ENCODE measurements around the gene DSCAM. TPM values are rescaled to one million over a fixed set of nuclear protein-coding genes. Genes with fewer than 3 reads are reported as not detected.

The DSCAM gene
- total RNA-seq, 1 experiment from 2014 or later: 0.13 TPM

DNA sequence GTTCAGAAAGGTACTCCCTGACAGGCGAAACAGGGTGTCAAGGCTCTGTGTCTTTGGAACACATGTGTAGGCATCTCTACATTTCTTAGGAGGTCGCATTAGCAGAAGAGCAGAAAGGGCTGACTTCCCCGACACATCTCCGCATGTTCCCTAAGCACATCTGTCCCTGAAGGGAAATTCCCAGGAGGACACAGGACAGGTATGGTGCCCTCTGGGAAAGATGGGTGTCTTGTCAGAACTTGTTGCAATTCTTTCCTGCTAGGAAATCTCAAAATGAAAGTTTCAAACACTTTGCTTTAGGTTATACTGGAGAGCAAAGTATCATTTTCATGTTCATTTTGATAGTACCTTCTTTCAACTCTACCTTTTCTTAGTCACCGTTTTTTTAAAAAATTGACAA lies 2.0 kb downstream of the DSCAM start:
- Mint-ChIP-seq H3K4me3 (no peak overlapping the region), H3K4me1 (peaks cover 26% of the 10 kb centered on the region), H3K36me3 (no peaks in the 10 kb centered on the region), H3K27ac (no peak overlapping the region), H3K9me3 (no peaks in the 10 kb centered on the region), H3K27me3 (ENCODE audit: low read depth) (peaks cover 73% of the 10 kb centered on the region)
- no peak for DNase-seq (ENCODE audit: low spot score)
- no peak for ATAC-seq
- ChIA-PET CTCF (interaction anchor here (0.7 to 1.1 kb wide), 2 partner anchors 198 to 226 kb away, joined by 4 read pairs; no protein-coding TSS in a partner anchor), POLR2A (no interaction called here)
- no peak for TF ChIP-seq IRF1 (CRISPR knock-in tag; IDR thresholded peaks at IDR 0.05)
- no peak for TF ChIP-seq HMGA2 (CRISPR knock-in tag; IDR thresholded peaks at IDR 0.05)
- TF ChIP-seq ZNF263 (CRISPR knock-in tag; IDR thresholded peaks at IDR 0.05; ENCODE audit: low read depth): no peak
- TF ChIP-seq, protein P1, sequence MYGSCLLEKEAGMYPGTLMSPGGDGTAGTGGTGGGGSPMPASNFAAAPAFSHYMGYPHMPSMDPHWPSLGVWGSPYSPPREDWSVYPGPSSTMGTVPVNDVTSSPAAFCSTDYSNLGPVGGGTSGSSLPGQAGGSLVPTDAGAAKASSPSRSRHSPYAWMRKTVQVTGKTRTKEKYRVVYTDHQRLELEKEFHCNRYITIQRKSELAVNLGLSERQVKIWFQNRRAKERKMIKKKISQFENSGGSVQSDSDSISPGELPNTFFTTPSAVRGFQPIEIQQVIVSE (CRISPR knock-in tag; IDR thresholded peaks at IDR 0.05; ENCODE audit: borderline replicate concordance): no peak
- no peak for TF ChIP-seq ZBTB21 (CRISPR knock-in tag; IDR thresholded peaks at IDR 0.05; ENCODE audit: borderline replicate concordance)
- TF ChIP-seq NFATC4 (CRISPR knock-in tag; IDR thresholded peaks at IDR 0.05): no peak
- TF ChIP-seq ZNF416 (CRISPR knock-in tag; IDR thresholded peaks at IDR 0.05): no peak
- TF ChIP-seq MXD4 (CRISPR knock-in tag; IDR thresholded peaks at IDR 0.05; ENCODE audit: borderline replicate concordance): no peak
- no peak for TF ChIP-seq ZNF232 (CRISPR knock-in tag; IDR thresholded peaks at IDR 0.05)
- TF ChIP-seq RORB (CRISPR knock-in tag; IDR thresholded peaks at IDR 0.05): no peak
- TF ChIP-seq, protein P2, sequence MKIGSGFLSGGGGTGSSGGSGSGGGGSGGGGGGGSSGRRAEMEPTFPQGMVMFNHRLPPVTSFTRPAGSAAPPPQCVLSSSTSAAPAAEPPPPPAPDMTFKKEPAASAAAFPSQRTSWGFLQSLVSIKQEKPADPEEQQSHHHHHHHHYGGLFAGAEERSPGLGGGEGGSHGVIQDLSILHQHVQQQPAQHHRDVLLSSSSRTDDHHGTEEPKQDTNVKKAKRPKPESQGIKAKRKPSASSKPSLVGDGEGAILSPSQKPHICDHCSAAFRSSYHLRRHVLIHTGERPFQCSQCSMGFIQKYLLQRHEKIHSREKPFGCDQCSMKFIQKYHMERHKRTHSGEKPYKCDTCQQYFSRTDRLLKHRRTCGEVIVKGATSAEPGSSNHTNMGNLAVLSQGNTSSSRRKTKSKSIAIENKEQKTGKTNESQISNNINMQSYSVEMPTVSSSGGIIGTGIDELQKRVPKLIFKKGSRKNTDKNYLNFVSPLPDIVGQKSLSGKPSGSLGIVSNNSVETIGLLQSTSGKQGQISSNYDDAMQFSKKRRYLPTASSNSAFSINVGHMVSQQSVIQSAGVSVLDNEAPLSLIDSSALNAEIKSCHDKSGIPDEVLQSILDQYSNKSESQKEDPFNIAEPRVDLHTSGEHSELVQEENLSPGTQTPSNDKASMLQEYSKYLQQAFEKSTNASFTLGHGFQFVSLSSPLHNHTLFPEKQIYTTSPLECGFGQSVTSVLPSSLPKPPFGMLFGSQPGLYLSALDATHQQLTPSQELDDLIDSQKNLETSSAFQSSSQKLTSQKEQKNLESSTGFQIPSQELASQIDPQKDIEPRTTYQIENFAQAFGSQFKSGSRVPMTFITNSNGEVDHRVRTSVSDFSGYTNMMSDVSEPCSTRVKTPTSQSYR (CRISPR knock-in tag; IDR thresholded peaks at IDR 0.05): no peak
- no peak for TF ChIP-seq ATF1 (CRISPR knock-in tag; IDR thresholded peaks at IDR 0.05)
- TF ChIP-seq TEAD1 (CRISPR knock-in tag; IDR thresholded peaks at IDR 0.05): no peak
- no peak for TF ChIP-seq ELF4 (CRISPR knock-in tag; IDR thresholded peaks at IDR 0.05; ENCODE audit: low read depth)
- TF ChIP-seq FOXJ3 (CRISPR knock-in tag; IDR thresholded peaks at IDR 0.05; ENCODE audit: borderline replicate concordance): no peak
- TF ChIP-seq, protein P3, sequence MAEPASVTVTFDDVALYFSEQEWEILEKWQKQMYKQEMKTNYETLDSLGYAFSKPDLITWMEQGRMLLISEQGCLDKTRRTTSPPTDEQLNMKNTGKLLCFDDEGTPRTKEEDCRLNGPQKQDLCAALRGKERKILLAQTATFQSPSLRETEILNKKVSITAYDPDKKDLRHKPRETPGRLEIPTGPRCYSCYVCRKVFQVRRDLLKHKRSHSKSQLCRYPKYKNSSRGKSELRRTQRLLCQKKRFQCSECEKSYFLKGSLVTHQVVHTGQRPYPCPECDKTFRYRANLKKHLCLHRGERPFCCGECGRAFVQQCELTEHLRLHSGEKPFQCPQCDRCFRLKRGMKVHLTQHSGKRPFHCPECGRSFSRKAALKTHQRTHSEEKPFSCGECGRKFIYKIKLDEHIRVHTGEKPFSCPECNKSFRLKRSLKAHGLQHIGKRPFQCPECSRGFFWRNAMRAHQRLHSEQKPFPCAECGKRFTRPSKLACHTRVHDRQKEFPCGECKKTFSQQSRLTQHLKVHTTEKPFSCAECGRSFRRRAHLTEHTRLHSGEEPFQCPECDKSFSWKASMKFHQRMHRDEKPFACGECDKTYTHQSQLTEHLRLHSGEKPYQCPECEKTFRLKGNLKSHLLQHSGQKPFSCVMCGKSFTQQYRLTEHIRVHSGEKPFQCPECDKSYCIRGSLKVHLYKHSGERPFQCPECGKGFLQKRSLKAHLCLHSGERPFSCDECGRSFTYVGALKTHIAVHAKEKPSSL (CRISPR knock-in tag; conservative IDR thresholded peaks at IDR 0.05): no peak
- TF ChIP-seq JUN (CRISPR knock-in tag; IDR thresholded peaks at IDR 0.05): no peak
- TF ChIP-seq NFE2L1 (CRISPR knock-in tag; IDR thresholded peaks at IDR 0.05): no peak
- no peak for TF ChIP-seq MYBL2 (CRISPR knock-in tag; IDR thresholded peaks at IDR 0.05)

DNA sequence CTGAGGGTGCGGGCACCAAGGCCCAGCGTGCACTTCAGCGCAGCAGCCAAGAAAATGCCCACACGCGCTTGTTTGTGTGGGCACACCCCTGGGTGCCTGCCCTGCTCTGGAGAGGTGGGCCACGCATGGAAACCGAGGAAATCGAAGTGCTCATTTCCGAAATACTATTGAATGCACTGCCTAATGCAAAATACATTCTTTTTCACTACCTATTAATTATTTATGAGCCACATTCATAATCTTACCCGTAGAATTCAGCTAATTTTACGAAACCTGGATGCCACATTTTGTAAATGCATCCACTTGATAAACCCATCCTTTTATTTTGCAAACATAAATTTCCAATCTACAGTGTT lies 4.8 kb downstream of the DSCAM start:
- ATAC-seq: no peak
- ChIA-PET CTCF (interaction anchor here (1.5 to 1.6 kb wide), 3 partner anchors 10 to 456 kb away, joined by 3 to 4 read pairs (median 4); no protein-coding TSS in a partner anchor), POLR2A (no interaction called here)
- no peaks in the 10 kb centered on the region for H3K36me3 Mint-ChIP-seq
- peaks cover 19% of the 10 kb centered on the region for H3K4me1 Mint-ChIP-seq
- no peak for DNase-seq (ENCODE audit: low spot score)
- peak overlapping the region; percentile 81 for H3K4me3 Mint-ChIP-seq
- H3K27ac Mint-ChIP-seq: no peak overlapping the region
- peaks cover 54% of the 10 kb centered on the region for H3K27me3 Mint-ChIP-seq (ENCODE audit: low read depth)
- no peaks in the 10 kb centered on the region for H3K9me3 Mint-ChIP-seq
- TF ChIP-seq, protein P4, sequence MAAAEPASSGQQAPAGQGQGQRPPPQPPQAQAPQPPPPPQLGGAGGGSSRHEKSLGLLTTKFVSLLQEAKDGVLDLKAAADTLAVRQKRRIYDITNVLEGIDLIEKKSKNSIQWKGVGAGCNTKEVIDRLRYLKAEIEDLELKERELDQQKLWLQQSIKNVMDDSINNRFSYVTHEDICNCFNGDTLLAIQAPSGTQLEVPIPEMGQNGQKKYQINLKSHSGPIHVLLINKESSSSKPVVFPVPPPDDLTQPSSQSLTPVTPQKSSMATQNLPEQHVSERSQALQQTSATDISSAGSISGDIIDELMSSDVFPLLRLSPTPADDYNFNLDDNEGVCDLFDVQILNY (CRISPR knock-in tag; IDR thresholded peaks at IDR 0.05): no peak
- TF ChIP-seq GABPB1 (CRISPR knock-in tag; IDR thresholded peaks at IDR 0.05) (no peak), ARID4B (CRISPR knock-in tag; IDR thresholded peaks at IDR 0.05; ENCODE audit: borderline replicate concordance) (no peak)
- TF ChIP-seq, protein P5, sequence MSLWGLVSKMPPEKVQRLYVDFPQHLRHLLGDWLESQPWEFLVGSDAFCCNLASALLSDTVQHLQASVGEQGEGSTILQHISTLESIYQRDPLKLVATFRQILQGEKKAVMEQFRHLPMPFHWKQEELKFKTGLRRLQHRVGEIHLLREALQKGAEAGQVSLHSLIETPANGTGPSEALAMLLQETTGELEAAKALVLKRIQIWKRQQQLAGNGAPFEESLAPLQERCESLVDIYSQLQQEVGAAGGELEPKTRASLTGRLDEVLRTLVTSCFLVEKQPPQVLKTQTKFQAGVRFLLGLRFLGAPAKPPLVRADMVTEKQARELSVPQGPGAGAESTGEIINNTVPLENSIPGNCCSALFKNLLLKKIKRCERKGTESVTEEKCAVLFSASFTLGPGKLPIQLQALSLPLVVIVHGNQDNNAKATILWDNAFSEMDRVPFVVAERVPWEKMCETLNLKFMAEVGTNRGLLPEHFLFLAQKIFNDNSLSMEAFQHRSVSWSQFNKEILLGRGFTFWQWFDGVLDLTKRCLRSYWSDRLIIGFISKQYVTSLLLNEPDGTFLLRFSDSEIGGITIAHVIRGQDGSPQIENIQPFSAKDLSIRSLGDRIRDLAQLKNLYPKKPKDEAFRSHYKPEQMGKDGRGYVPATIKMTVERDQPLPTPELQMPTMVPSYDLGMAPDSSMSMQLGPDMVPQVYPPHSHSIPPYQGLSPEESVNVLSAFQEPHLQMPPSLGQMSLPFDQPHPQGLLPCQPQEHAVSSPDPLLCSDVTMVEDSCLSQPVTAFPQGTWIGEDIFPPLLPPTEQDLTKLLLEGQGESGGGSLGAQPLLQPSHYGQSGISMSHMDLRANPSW (CRISPR knock-in tag; conservative IDR thresholded peaks at IDR 0.05; ENCODE audit: low read depth): no peak
